Non-pigmented ciliary epithelial cell (primary cell): Measurements from ENCODE around the gene TUG1.

Source experiments
- DNase-seq: peaks from one replicate; pipeline ENCODE4 v3.0.0-alpha.2; 2010; ENCODE audit warnings: low read depth

Gene TUG1

DNA sequence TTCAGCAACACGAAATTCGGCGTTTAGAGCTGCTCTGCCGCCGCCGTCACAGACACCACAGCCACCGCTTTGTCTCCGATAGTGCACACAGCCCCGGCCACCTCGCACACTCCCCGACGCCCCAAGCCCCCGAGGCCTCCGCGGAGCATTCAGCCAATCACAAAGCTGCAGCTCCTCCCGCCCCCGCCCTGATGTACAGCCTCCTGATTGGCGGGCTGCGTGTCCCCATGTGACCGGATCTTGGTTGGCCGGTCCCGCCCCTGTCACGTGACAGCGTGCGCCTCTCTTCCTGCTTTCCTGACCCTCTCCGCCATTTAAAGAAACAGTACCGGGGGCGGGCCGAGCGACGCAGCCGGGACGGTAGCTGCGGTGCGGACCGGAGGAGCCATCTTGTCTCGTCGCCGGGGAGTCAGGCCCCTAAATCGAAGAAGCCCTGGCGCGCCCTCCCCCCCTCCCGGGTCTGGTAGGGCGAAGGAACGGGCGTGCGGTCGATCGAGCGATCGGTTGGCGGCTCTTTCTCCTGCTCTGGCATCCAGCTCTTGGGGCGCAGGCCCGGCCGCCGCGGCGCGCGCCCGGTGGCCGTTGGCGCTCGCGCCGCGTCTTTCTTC is at the start of gene TUG1:
TUG1 (plus strand) TSS at position 342 of the 608 bp plus-strand sequence.
- peak; percentile 88 for DNase-seq

DNA sequence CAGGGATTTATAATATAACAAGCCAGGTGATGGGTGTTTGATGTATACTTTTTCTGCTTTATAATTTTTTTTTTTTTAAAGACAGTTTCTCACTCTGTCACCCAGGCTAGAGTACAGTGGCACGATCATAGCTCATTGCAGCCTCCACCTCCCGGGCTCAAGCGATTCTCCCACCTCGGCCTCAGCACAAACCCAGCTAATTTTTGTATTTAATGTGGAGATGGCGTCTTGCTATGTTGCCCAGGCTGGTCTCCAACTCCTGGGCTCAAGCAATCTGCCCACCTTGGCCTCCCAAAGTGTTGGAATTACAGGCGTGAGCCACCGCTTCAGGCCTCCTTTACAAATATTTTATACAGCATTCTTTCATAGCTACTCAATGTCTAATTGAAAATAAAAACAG is 49.1 kb upstream of the TUG1 start:
- DNase-seq: no peak

DNA sequence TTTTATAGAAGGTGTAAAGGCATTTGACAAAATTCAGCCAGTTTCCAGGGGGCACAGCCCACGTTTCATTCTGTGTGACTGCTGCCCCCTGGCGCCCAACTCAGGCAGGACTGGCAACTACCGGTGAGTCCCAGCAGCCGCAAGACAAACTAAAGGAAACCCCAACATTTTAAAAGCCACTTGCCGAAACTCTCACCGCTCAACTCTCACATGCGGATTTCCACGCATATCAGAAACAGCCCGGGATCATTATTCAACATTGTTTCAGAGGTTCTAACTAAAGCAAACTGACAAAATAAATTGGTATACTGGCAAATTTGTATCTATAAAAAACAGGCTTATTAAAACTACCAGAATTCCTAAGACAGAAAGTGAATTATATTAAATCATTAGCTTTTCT is 48.7 kb upstream of the TUG1 start:
- peak; percentile 10 for DNase-seq

DNA sequence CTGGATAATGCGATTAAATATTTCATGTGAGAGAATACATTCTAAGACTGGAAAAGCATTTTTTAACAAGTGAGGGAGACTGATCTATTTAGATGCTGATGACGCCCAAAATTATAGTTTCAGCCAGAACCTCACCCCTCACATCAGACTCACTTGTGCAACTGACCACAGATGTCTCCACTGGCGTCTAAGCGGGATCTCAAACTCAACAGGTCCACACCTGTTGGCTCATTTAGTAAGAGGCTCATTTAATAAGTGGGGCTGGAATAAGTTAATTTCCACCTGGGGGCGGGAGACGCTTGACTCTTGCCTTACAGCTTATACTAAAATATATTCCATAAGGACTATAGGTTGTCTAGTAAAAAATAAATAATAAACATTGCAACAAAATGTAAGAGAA is 48.0 kb upstream of the TUG1 start:
- no peak for DNase-seq

DNA sequence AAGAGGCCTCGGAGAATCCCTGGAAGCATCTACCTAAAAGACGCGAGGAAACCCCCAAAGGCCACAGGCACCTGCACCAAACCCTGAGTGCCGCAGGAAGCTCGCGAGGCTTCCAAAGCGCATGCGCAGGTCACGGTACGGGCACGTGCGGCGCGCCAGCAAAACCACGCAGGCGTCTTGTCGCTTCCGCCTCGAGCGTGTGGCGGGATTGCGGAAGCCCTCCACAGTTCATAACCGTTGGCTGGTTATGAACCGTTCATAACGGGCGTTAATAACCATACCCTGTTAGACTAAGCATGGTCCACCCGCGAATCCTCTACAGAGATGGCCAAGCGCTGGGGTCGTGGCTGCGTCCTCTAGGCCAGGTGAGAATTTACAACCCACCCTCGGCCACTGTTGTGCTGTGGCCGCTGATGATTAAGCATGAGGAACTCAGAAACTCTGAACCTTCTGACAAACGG is 46.9 kb upstream of the TUG1 start:
- DNase-seq: no peak

DNA sequence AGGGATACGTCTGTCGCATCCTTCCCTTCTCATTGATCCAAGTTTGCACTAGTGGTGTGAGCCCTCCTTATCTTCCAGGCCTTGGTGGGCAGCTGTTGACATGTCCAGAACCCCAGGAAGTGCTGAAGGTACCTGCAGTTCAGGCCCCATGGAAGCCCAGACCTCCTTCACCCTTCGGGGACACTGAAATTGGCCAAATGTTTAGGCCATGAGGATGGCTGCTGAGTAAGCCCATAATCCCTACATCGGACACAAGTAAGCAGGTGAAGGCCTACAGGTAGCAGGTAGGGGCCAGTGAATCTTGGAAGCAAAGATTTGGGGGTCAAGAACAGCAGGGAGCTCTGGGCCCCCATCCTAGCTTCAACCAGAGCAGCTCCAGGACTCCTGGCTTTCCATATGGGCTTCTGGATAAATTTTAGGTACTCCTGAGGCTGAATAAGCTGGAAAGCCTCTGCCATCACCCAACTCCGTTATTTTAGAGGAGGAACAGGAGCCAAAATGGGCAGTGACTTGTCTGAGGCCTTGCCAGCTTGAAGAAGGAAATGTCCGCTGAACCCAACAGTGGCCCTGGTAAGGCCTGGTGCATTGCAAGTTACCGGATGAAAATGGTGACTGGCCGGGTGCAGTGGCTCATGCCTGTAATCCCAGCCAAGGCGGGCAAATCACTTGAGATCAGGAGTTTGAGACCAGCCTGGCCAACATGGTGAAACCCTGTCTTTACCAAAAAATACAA is 45.7 kb upstream of the TUG1 start:
- DNase-seq: no peak

DNA sequence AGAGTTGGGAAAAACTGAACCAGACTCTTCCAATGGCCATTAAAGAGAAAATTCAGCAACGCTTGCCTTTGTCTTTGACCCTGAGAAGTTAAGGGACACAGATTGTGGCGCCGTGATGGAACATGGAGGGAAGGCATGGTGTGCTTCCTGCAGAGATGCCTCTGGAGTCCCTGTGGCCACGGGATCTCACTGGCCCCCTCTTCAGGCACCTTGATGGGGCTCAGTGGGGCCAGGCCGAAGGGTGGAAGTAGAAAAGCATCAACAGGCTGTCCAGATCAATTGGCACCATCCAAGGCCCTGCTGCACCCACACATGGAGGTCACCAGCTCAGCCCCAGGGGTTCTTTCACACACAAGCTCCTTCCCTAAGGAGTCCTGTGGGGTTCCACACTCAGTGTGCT is 43.4 kb upstream of the TUG1 start:
- no peak for DNase-seq

DNA sequence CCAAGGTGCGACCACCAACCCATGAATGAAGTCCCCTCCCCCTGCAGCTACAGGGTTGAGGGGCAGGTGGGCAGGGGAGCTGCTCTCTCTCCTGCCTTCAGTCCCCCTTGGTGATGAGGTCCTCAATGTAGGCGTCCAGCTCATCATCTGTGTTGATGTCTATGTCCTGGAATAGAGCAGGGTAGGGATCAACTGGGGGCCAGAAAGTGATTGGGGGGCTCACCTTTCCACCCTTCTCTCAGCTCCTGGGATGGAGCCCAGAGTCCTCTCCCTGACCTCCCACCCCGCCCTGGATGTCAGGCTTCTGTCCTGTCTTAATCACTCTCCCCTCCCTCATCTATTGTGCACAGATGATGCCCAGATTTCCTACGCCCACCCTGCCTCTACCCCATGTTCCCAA is 42.4 kb upstream of the TUG1 start:
- DNase-seq: no peak

DNA sequence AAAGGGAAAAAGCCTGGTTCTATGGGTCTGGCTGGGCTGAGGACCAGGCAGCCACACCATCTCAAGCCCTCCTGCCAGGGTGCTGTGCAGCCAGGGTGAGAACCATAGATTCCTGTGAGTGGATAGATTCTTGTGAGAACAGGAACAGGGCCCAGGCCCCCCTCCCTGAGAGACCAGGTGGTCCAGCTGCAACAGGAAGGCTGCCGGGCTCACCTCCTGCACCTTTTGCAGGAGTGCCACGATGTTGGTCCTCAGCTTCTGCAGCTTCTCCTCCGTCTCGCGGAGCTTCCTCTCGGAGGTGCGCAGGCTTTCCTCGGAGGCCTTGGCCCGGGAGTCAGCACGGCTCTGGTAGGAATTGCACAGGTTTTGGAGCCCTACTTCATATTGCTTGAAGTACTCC is 41.3 kb upstream of the TUG1 start:
- no peak for DNase-seq

DNA sequence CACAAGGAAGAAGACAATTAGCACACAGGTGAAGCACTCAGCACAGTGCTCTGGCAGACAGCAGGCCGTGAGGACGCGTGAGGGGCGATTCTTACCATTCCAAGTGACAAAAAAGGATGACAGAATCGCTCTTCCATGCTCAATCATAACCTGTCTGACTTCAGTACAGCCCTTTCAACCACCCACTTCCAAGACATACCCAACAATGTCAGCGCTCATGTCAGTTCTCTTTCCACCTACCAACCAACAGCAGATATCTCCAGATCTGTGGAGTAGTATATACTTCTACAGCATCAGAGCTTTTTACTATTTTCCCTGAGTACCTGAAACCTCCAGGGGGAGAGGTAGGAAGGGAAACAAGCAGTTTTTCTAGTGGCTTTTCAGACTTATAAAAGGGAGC is 40.7 kb upstream of the TUG1 start:
- DNase-seq: no peak

DNA sequence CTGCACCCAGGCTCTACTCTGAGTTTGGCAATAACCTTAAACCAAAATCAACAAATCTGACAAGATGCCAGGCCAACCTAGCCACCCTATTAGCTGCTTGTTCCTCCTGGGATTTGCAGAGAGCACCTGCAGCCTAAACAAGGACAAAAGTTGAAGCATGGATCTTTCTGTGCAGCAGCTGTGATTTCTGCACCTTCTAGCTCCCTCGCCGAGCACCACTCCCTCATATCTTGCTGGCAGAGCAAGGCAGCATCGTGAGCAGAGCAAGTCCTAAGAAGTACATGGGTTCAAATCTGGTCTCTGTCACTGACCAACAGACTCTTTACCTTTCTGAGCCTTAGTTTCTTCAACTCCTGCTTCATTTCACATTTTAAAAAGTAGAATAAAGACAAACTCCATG is 38.8 kb upstream of the TUG1 start:
- no peak for DNase-seq

DNA sequence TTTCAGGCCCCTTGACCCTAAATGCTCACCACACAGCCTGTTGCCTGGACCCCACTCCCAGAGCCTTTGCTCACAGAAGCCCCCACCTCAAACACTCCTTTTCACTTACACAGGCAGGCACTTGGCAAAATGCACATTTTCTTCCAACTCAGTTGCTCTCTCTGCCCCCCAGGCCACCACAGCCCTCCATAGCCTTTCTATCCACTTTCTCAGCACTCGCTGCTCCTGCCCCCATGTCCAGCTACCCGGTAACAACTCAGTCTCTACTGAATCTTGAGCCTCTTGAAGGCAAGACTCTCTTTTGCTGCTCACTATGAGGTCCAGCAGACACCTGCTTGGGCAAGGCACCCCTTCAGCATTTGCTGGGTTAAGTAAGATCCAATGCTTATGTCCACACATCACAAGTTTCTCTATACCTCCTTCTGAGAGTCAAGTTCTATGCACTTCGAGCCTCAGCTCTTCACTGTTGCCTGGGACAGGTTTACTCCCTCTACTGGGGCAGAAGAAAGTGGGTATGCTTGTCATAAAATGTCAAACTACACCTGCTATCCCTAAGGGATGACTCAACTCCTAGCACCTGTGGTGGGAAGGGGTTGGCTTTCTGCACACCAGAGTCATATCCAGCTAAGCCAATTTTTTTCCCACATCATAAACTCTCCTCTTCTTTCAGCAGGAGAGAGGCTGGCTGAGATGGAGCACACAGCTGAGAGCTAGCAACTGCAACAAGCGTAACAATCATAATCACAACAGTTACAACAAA is 37.3 kb upstream of the TUG1 start:
- no peak for DNase-seq

DNA sequence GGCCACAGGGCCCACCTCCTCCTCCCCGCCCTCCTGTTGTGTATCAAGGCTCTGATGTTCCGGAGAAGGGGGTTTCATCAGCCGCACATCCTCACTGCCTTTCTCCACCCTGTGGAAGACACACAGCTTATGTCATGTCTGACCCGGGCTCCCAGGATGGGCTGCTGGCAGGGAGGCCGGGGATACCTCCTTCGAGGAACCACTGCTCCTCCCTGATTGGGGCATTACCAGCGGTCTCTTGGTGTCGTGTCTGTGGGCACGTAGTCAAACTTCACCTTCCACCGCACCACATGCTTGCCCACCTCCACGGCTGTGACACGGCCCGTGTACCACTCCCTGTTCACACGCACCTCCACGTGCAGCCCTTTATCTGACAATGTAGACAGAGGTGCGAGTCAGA is 36.4 kb upstream of the TUG1 start:
- DNase-seq: no peak

DNA sequence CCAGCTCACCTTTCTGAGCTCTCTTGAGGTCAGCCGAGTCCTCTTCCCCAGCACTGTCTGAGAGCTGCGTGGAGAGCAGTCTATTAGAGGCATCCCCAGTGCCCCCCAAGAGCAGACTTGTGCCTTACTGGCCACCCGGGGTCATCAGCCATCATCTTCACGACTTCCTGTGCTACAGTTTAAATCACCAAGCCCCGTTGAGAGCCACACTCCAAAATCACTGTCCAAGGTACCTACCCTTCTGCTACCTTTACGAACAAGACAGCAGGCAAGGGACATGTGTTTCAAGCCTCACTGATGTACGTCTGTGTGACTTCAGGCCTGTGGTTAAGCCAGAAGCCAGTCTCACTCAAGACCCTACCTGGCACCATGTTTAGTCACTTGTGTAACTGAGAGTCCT is 35.6 kb upstream of the TUG1 start:
- DNase-seq: no peak

DNA sequence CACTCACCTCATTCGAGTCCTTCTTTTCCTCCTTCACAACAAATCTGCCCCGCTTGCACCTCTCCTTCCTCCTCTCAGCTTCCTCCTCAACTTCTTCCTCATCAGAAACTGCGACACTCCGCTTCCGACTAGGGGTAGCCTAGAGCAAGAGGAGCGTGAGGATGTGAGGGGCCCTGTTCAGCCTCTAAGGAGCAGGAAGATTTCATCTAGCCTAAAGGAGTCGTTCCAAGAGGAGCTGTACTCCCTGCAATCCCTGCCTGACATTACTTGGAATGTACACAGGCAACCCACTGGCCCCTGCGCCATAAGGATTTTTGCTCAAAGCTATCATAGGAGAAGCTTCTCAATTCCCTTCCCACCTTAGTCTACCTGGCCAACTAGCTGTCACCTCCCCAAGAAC is 35.0 kb upstream of the TUG1 start:
- DNase-seq: no peak

DNA sequence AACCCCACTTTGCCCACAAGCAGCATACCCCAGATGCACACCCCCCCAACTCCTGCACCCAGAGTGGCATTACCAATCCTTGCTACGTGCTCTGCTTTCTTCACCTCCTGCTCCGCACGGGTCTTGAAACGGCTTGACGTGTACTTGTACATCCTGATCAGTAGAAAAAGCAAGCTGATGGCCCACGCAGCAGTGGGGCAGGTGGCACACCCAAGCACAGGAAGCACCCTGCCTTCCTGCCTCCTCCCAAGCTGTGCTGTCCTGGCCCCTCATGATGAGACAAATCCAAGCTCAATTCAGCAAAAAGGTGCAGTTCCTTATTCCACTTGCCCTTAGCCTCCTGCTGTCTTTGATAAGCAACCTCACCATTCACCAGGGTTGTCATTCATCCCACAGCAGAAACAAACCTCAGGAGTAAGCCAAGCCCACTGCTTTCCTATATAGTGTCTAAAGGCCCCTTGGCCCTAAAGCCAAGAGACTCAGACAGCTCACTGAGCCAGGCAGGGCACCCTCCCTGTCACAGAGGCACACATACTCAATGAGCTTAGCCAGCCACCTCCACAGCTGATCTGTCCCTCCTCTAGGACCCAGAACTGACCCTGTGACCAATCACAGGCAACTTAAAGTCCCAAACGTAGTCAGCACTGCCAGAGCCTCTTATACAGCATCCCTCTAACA is 28.2 kb upstream of the TUG1 start:
- DNase-seq: no peak

DNA sequence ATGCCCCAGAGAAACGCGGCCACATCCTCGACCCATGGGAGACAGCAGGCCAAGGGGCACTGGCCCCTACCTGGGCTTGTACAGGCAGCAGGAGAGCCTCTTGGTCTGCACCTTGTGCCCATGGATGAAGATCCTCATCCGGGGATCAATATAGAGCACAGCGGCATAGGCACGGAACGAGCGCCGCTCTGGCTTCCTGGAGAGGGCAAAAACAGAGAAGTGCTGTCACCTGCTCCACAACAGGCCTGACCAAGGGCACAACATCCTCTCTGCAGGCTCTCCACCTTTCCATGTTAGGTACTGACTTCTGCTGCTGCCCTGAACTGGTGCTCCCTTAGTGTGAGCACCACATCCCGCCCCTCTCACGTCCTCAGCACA is 27.7 kb upstream of the TUG1 start:
- DNase-seq: no peak

DNA sequence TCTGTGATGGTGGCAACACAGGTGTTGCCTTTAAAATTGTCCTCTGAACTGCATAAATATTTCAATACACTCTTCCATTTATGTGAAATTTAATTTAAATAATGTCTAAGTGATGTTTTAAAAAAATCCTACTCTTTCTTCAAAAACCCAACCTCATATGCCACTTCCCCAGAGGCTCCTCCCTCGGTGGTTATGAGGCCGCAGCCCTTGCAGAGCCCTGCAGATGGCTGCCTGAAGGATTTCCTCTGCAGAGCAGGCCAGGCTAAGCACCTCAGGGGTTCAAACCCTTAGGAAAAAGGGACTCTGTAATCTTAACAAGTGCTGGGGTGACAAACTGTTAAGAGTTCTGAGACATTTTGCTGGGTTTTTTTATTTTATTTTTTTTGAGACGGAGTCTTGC is 25.7 kb upstream of the TUG1 start:
- no peak for DNase-seq

DNA sequence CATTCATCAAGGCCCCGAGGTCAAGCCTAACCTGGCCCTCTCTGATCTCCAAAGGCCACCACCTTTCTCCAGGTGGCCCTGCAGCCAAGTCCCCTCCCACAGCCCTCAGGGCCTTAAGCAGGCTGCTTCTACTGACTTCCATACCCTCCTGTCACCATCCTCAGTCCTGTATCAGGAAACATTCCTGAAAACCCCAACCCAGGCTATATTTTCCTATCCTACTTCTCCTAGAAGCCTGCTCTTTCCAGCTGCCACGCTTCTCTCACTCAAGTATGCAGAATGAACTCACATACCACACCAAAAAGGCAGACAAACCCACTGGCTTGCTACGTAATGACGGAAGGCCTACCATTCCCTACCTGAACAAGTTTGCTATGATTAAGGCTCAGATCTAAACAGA is 24.1 kb upstream of the TUG1 start:
- no peak for DNase-seq

DNA sequence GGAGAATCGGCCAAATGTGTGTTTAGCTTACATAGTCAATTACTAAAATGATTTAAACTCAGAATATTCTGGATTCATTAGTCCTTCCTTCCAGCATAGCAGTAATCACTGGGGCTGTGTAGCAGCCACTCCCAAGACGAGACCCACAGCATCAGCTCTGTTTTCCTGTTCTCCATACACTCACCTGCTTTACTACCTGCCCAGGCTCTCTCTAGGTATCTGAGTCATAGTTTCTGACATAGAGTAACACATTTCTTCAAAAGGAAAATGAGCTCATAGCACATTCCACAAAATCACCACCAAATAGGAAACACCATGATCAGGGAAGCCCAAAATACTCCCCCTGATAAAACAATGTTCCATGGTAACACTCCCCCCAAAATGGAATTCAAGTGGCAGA is 23.4 kb upstream of the TUG1 start:
- DNase-seq: no peak

DNA sequence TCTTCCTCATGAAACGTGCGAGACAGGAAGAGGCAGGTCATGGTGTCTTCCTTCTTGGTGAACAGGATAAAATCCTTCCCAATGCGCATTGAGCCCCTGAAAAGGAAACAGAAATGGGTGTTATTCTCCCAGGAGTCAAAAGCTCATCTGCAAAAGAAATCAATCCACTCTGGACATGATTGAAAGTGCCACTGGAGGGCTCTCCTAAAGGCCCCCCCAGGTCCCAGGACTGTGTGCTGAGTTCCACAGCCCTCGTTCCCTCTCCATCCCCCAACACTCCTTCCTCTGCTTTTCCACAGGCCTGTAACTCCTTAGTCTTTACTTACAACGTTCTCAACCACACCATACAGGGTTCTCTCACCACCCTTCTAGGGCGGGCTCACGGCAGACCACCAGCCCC is 22.7 kb upstream of the TUG1 start:
- DNase-seq: no peak

DNA sequence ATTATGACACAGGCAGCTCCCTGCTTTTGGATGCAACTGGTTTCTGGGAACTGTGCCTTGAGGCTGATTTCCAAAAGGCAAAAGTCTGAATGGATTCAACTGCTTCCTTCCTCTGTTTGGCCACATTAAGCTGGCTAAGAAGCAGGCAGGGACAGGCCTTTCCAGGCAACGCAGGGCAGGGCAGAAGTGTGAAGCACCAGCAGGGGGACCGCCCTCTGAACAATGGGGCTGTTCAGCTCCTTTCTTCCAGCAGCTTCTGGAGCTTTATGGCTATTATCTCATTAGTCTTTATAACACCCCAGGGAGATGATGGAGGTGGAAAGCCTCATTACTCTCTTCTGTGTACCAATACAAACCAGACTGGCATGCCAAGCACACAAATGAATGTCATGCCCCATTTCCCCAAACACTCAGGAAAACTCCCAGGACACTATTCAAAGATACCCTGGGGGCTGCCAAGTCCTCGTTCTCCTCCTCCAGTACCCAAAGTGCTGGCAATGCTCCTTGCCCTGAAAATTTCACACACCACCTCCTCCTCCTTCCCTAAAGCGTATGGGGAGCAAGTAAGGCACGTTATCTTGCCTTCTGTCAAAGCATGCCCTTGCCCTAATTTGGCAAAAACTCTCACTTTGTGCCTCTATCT is 21.8 kb upstream of the TUG1 start:
- DNase-seq: no peak
